Kidney epithelial cell (primary cell): ENCODE results near the gene CACNB1. TPM values are rescaled to one million over a fixed set of nuclear protein-coding genes. Genes with fewer than 3 reads are reported as not detected.
"Not testable (repeated sequence)": the region's sequence is repeated elsewhere in the genome, so short reads cannot be mapped to it uniquely, and the experiment has no call there.

Source experiments
- DNase-seq: peaks from one replicate; pipeline ENCODE4 v3.0.0-alpha.2; 2010; ENCODE audit warnings: low read depth
- H3K27me3 ChIP-seq: 2 replicates; pipeline ENCODE4 v1.6.0; 2011; ENCODE audit warnings: low read length; ENCODE audit not compliant: control insufficient read depth, insufficient read depth
- H3K36me3 ChIP-seq: 2 replicates; pipeline ENCODE4 v1.5.1; 2011; ENCODE audit warnings: low read length; ENCODE audit not compliant: control insufficient read depth, insufficient read depth
- H3K4me3 ChIP-seq: 2 replicates; pipeline ENCODE4 v1.5.1; 2011; ENCODE audit warnings: low read depth, mild to moderate bottlenecking, control low read depth, low read length
- total RNA-seq: library from RNA; depleted of rRNA; stranded (reverse); fragments of >200 nt; gene quantifications from 2 replicates; pipeline ENCODE4 v1.2.3, GENCODE V29; 2015
- TF ChIP-seq, protein P1 (sequence below): IDR thresholded peaks from 2 replicates; pipeline ENCODE4 v1.5.1; 2011; ENCODE audit warnings: mild to moderate bottlenecking, moderate library complexity, low read length, control low read depth, inconsistent platforms; ENCODE audit not compliant: insufficient read depth, poor library complexity, severe bottlenecking

CACNB1 gene
- total RNA-seq, 1 donor from 2014 or later, result 6.0 TPM

DNA sequence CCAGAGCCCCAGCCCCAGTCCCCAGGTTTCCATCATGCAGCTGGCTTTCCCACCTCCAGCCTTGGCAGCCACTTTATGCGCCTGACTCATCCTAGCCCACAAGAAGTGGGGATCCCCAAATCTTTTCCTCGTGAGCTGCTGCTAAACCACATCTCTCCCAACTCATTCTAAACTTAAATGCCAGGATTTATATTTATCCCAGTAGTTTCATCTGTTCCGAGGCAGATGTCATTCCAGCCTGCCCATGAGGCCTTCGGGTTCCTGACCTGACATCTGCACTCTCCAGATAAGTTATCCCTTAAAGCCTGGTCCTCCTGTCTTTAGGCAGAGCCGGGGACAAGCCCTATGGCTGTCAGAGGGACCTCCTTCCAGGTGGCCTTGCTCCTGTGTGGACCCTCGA, 62.6 kb downstream of the CACNB1 start:
- Histone ChIP-seq H3K27me3 (no peaks in the 10 kb centered on the region), H3K4me3 (no peak overlapping the region), H3K36me3 (no peaks in the 10 kb centered on the region)
- DNase-seq, result no peak
- TF ChIP-seq, protein P1, sequence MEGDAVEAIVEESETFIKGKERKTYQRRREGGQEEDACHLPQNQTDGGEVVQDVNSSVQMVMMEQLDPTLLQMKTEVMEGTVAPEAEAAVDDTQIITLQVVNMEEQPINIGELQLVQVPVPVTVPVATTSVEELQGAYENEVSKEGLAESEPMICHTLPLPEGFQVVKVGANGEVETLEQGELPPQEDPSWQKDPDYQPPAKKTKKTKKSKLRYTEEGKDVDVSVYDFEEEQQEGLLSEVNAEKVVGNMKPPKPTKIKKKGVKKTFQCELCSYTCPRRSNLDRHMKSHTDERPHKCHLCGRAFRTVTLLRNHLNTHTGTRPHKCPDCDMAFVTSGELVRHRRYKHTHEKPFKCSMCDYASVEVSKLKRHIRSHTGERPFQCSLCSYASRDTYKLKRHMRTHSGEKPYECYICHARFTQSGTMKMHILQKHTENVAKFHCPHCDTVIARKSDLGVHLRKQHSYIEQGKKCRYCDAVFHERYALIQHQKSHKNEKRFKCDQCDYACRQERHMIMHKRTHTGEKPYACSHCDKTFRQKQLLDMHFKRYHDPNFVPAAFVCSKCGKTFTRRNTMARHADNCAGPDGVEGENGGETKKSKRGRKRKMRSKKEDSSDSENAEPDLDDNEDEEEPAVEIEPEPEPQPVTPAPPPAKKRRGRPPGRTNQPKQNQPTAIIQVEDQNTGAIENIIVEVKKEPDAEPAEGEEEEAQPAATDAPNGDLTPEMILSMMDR, result no peak

DNA sequence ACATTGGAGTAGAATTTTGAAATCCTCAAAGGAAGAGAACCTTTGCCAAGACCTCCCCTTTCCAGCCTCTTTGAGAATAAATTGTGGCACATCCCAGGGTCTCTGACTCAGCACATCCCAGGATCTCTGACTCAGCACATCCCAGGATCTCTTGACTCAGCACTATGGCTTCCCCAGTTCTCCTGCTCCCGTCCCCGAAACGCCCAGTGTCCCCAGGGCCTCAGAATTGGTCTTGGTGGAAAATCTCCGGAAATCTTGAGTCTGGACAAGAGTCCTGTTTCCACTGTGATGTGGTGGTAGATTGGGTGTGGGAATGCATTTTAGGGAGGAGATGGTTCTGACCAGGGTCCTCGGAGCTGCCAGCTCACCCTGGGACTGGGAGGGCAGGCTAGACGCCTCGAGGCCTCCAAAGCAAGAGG, 65.3 kb downstream of the CACNB1 start:
- TF ChIP-seq, protein P1, result no peak
- no peaks in the 10 kb centered on the region for H3K36me3 ChIP-seq
- no peaks in the 10 kb centered on the region for H3K27me3 ChIP-seq
- DNase-seq, result no peak
- H3K4me3 ChIP-seq, result no peak overlapping the region

DNA sequence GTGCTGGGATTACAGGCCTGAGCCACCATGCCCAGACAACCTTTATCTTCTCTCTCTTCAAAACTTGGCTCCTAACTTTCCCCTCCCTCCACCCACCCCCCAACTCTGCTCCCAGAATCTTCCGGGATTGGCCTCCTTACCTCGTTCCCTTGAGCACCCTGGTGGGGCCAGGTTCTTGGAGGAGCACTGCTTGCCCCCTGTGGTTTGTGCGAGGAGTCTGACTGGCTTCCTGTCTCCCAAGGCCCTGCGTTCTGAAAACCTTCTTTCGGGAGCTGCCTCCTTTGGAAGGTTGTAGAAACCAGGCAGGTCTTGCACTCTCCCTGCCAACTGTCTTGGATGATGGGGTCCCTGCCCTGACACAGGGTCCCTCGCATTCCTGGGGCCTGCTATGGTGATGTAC, 65.9 kb downstream of the CACNB1 start:
- no peak for DNase-seq
- TF ChIP-seq, protein P1, result no peak
- no peaks in the 10 kb centered on the region for H3K27me3 ChIP-seq
- H3K4me3 ChIP-seq, result no peak overlapping the region
- H3K36me3 ChIP-seq, result no peaks in the 10 kb centered on the region

DNA sequence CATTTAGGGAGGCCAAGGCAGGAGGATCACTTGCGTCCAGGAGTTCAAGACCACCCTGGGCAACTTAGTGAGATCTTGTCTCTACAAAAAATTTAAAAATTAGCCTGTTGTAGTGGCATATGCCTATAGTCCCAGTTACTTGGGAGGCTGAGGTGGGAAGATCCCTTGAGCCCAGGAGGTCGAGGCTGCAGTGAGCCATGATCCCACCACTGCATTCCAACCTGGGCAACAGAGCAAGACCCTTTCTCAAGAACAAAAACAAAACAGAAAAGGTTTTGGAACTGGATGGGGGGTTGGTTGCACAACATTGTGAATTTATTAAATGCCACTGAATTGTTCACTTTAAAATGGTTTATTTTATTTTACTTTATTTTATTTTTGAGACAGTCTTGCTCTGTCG, 67.3 kb downstream of the CACNB1 start:
- TF ChIP-seq, protein P1, result no peak
- H3K27me3 ChIP-seq, result no peaks in the 10 kb centered on the region
- no peak overlapping the region for H3K4me3 ChIP-seq
- DNase-seq, result no peak
- no peaks in the 10 kb centered on the region for H3K36me3 ChIP-seq

DNA sequence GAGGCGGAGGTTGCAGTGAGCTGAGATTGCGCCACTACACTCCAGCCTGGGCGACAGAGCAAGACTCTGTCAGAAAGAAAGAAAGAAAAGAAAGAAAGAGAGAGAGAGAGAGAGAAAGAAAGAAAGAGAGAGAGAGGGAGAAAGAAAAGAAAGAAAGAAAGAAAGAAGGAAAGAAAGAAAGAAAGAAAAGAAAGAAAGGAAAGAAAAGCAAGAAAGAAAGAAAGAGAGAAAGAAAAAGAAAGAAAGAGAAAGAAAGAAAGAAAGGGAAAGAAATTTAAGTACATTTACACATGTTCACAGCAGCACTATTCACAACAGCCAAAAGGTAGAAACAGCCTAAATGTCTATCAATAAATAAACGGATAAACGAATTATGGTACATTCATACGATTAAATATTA, 67.9 kb downstream of the CACNB1 start:
- DNase-seq, H3K36me3 ChIP-seq, H3K4me3 ChIP-seq, H3K27me3 ChIP-seq: not testable (repeated sequence)

DNA sequence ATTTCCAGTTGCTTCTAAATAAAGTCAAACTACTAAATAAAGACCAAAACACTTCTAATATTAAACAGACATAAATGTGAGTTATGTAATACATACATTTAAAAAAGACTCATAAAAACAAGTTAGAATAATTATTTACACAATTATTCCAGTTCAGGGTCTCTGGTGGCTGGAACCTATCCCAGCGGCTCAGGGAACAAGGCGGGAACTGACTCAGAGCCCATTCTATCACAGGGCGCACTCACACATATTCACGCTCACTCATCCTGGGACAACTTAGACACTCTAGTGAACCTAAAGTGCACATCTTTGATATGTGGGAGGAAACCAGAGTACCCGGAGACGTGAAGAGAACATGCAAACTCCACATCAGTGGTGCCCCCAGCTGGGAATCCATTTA, 71.0 kb downstream of the CACNB1 start:
- Histone ChIP-seq H3K36me3 (no peaks in the 10 kb centered on the region), H3K27me3 (no peaks in the 10 kb centered on the region), H3K4me3 (no peak overlapping the region)
- TF ChIP-seq, protein P1, result no peak
- DNase-seq, result no peak
